MV-4-11 (cell line): ENCODE data around the gene CTIF.
A peak's percentile ranks its signal among the peaks of the same experiment; 100 is the strongest.

Source experiments
- DNase-seq: peaks from one replicate; lab custom pipeline; 2025; lab: John Stamatoyannopoulos, UW

CTIF gene

GRCh38 chr18:48753691-48754090 is 214.9 kb downstream of the CTIF start:
- no peak for DNase-seq

GRCh38 chr18:48754559-48754958 is 215.7 kb downstream of the CTIF start:
- no peak for DNase-seq

DNA sequence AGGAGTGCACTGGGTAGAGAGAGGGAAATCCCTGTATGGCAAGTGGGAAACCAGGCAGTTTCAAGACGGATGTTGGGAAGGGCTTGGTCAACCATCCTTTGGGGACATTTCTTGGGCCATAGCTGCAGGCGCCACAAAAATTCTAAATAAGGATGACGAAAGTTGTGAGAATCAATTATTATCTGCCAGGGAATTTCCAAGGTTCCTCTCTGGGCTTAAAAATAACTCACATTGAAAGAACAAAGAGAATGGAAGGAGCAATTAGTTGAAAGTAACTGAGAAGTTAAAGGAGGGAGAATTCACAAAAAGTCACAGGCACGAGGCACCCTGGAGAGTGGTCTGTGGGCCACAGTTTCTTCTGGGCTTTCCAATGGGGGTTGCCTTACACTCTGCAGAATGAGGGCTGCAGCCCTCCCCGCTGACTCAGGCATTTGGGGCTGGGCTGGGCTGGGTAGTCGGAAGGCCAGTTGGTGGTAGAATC is 216.2 kb downstream of the CTIF start:
- DNase-seq: no peak

- DNase-seq: no peak
Measured at GRCh38 chr18:48756511-48757226, 217.8 kb downstream of the CTIF start.

DNA sequence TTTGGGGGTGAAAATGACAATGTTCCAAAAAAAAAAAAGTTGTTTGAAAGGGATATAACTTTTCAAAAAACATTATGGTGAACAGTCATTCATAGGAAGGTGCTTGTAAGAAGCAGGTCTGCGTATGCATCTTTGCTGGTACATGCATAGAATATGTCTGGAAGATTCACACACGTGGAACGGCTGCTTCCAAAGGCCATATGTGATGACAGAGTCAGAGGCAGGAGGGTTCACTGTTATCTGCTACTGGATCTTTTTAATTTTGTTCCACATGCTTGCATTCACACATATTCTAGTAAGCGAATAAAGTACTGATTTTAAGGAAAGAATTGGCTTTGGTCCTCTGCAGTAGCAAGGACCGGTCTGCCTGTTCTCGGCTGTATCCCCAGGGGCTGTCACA is 218.5 kb downstream of the CTIF start:
- DNase-seq: no peak

- no peak for DNase-seq
Measured at GRCh38 chr18:48757906-48758305, 219.1 kb downstream of the CTIF start.

DNA sequence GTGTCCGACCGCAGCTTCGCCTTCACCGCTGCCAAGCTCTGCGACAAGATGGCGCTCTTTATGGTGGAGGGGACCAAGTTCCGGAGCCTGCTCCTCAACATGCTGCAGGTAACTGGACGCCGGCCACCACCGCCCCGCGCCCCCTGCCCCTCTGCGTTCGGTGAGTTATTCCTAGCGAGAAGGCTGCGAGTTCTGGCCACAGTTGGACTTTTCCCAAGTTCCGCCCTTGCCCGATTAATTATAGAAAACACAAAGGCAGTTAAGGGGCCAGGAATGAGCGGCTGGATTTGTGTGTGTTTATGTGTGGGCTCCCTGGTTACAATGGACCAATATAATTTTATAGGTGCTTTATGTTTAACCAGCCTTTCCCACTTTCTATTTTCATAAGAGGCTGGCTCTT is 222.8 kb downstream of the CTIF start:
- DNase-seq: no peak

GRCh38 chr18:48762022-48762421 is 223.2 kb downstream of the CTIF start:
- DNase-seq: no peak

DNA sequence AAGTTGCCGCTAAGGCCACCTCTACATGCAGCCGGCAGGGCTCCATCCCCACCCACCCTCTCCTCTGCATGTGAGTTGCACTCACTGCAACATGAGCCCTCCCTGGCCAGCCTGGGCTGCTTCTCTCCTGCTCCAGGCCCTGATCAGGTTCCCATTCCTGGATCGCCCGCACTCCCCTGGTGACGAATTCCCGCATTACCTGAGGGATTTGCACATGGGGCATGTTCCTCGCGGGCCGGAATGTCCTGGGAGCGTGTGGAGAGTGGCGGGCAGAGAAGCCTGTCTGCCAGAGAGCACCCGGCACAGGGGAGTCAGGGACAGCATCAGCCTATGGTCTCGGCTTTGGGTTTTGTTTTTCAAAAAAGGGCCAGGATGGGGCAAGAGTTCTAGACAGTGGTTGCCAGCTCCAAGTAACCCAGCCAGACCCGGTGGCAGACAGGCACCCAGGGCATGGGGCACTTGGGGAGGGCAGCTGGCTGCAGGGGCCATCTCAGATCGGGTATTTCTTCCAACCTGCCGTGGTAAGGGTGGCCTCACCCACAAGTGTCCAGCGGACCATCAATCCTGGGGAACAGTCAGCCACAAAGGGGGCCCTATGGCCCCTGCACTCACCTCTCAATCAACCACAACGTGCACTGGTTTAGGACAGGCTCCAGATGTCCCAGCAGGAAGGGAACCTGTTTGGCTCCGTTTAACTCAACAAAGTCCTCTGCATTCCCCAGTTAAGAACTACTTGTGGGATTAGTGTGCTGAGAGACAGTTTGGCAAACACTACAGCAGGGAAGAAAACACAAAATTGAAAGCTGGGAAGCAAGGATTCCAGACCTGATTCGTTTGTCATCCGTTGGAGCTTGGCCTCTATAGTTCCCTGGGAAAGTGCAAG is 224.2 kb downstream of the CTIF start:
- DNase-seq: no peak

DNA sequence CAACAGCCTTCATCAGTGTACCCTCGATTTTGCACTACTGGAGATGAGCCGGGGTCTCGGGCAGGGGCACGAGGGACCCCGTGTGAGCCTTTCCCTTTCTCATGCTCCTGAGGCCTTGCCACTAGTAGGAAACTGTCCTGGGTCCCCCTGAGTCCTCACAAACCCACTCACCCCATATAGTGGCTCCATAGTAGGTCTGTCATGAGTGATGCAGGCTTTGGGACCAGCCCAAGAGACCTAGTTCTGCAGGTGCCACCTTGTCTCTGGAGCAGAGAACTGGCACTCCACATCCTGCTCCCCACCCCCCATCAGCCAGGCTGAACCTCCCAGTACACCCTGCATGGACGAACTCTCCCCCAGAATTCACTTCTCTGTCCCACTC is 224.9 kb downstream of the CTIF start:
- DNase-seq: no peak

DNA sequence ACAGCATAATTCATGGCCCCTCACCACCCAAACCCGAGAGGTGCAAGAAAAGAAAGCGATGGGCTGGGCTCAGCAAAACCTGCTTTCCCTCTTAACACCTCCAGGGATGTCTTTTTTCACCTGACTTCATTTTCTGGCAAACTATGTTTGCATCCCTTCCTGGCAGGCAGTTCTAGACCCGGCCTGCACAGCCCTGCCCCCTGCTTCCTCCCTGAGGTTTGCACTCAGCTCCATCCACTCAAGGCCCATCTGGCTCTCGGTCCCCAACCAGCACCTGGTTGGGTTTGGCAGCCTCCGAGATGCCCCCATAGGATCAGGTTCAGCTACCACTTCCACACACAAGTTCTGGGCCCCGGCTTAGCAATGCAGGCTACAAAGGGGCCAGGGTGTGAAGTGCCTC is 226.2 kb downstream of the CTIF start:
- no peak for DNase-seq

- DNase-seq: no peak
Measured at GRCh38 chr18:48766026-48766425, 227.2 kb downstream of the CTIF start.

DNA sequence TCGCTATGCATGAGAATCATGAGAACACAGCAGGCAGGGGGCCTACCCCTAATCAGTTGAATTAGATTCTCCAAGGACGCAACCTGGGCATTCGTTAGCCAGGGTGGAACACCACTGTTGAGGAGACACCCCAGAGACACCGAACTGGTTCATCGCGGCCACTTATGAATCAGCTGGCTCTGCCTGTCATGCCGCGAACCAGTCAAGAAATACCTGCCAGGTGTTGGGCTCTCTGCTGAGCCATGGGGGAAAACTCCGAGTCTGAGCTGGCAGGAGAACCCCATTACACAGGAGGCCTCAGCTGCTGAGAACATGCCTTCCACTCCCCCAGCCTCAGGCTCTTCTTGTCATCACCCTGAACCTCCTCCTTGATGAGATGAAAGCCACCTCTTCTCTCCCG is 227.7 kb downstream of the CTIF start:
- no peak for DNase-seq

DNA sequence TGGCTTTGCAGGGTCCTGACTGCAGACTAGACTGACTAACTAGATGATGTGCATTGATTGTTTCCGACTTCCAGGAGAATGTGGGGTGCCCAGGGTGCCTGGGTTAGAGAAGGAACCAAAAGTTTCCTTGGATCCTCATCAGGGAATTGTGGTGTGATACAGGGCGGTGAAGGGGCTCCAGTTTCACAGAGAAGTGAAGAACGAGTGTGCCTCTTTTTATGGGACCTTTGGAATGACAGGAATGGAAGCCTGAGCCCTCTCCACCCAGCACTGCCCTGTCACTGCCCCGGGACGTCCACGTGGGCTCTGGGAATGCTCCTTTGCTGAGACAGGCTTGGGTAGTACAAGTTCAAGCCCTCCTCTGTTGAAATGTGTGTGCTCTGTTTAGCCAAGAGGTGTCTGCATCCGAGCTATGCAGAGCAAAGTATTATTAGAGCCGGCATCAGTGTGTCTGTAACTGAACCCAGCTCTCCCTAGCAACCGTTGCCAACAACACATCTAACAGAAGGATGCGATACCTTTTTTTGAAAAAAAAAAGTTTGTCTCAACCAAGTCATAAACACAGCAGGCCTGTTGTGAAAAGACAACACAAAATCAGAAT is 228.4 kb downstream of the CTIF start:
- DNase-seq: no peak

GRCh38 chr18:48769006-48769636 is 230.3 kb downstream of the CTIF start:
- no peak for DNase-seq

DNA sequence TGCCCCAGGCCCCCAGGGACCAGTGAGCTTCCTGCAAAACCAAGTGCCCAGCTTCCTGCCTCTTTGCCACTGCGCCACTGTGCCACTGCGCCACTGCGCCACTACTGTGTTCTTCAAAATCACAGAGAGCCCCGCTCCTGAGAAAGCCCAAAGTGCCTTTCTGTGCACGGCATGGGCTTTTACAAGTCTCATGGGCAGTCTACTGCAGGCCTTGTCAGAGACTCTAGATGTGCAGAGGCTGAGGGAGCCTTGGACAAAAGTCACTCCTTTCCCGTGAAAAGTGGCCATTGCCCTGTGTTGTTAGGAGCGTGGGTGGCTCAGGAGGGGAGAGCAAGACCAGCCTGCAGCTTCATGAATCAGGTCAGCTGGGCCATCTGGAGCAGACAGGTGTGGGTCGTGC is 231.4 kb downstream of the CTIF start:
- DNase-seq: no peak

DNA sequence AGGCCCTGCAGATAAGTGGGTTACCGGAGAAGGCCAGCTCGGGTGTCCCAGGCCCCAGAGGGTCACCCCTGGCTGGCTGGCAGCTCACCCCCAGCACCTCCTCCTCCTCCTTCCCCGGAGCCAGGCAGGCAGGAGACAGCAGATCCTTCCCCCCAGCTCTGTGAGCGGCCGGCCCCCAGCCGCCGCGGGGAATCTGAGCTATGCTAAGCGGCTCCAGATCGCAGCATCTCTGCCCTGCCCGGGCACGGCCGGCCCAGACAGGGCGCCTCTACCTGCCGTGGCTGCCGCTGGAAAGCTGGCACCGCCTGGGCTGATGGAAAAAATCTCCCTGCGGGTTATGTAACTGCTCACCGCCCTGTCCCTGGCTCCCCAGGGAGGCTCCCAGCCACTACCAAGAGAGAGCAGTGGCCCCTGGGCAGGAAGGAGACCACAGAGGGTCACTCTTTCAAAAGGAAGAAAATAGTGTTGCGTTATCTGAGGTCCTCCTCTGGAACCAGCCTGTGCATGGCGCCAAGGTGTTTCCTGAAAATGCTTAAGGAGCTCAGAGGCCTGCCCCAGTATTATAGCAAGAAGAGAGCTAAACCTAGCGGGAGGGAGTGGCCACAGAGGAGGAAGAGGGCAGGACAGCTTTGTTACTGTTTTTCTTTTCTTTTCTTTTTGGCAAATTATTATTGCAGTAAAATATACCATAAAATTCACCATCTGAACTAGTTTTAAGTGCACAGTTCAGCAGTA is 233.0 kb downstream of the CTIF start:
- DNase-seq: peak; percentile 76

DNA sequence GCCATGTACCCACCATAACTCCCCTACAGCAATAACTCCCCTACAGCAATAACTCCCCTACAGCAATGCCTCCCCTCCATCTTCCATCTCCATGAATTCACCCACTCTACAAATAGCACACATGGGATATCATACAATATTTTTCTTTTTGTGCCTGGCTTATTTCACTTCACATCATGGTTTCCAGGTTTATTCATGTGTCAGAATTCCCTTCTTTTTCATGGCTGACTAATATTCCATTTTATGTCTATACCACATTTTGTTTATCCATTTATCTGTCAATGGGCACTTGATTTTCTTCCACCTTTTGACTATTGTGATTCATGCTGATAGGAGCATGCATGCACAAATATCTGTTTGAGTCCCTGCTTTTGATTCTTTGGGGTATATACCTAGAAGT is 233.6 kb downstream of the CTIF start:
- no peak for DNase-seq

DNA sequence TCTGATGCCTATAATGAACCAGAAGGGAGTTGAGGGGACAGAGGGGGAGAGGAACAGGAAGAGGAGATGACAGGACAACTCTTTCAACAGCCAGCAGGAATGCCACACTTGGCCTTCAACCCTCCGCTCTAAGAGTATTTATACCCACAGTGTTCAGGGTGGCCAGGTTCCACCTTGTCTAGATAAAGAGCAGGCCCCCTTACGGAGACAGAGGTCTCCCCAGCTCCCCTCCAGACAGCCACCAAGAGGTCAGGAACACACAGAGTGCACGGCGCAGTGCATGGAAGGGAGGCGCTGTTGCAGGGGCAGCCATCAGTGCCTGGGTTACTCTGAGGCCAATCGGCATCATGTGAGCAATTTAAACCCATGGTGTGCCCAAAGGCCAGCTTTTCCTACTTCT is 235.0 kb downstream of the CTIF start:
- DNase-seq: no peak

GRCh38 chr18:48774941-48775340 is 236.1 kb downstream of the CTIF start:
- DNase-seq: no peak

GRCh38 chr18:48775372-48776155 is 236.7 kb downstream of the CTIF start:
- DNase-seq: peak; percentile 72
